Endothelial cell of umbilical vein (primary cell): ENCODE results near the gene GULP1. TPM values are rescaled to one million over a fixed set of nuclear protein-coding genes. Genes with fewer than 3 reads are reported as not detected.

Experiments used
- BruUV-seq: library from RNA; stranded (reverse); fragments of 400-500 nt; replicated peaks from 2 replicates; lab custom pipeline; 2021; lab: Mats Ljungman, UMichigan
- CTCF ChIA-PET: fragments of 300-600, 350-600 bp; sonication (Branson Sonifier 250); formaldehyde crosslinking; loops from one replicate; lab custom pipeline; 2021; ENCODE audit warnings: antibody characterized with exemption, inconsistent platforms; lab: Charles Lee
- POLR2A ChIA-PET: fragments of 300-600, 350-600 bp; sonication (Branson Sonifier 250); formaldehyde crosslinking; loops from one replicate; lab custom pipeline; 2021; ENCODE audit warnings: antibody characterized with exemption, inconsistent platforms; lab: Charles Lee
- DNase-seq: peaks from one replicate; pipeline ENCODE4 v3.0.0-alpha.2; 2011; ENCODE audit warnings: low read depth, low spot score
- FAIRE-seq: peaks from 2 replicates; lab custom pipeline; 2011; peaks lifted over from hg19 to GRCh38; lab: Jason Lieb, UNC
- H2AFZ ChIP-seq: 2 replicates; pipeline ENCODE4 v1.6.0; 2012; ENCODE audit warnings: low read depth, low read length, control low read depth, inconsistent platforms
- H3K27ac ChIP-seq: 2 replicates; pipeline ENCODE4 v1.5.1; 2011; ENCODE audit warnings: low read depth, mild to moderate bottlenecking, control low read depth, low read length, moderate library complexity; ENCODE audit not compliant: insufficient read depth
- H3K27me3 ChIP-seq, 2 experiments: 2 replicates each; pipeline versions ENCODE4 v1.6.0 to v1.6.1; 2011; ENCODE audit warnings: low read length in 2 of 2, mixed read lengths in 1 of 2; ENCODE audit not compliant: control insufficient read depth in 2 of 2, insufficient read depth in 2 of 2
- H3K36me3 ChIP-seq, 2 experiments: 2 replicates in 1 of 2; 3 replicates in 1 of 2; pipeline ENCODE4 v1.5.1; 2011; ENCODE audit warnings: low read length in 2 of 2, mild to moderate bottlenecking in 1 of 2, moderate library complexity in 1 of 2; ENCODE audit not compliant: control insufficient read depth in 2 of 2, insufficient read depth in 2 of 2; ENCODE audit errors: extremely low read depth in 1 of 2
- H3K4me1 ChIP-seq: 3 replicates; pipeline ENCODE4 v1.5.1; 2011; ENCODE audit warnings: mild to moderate bottlenecking, low read length; ENCODE audit not compliant: control insufficient read depth, insufficient read depth; ENCODE audit errors: extremely low read depth
- H3K4me2 ChIP-seq: 2 replicates; pipeline ENCODE4 v1.6.1; 2011; ENCODE audit warnings: low read length, control low read depth, mixed read lengths; ENCODE audit not compliant: insufficient read depth
- H3K4me3 ChIP-seq, 3 experiments: fragments of 200-600 bp in 1 of 3; sonication (generic), shearing (Covaris generic) in 1 of 3; replicated peaks in 1 of 3; 2 replicates each; pipeline ENCODE4 v1.5.1; 2011 to 2016; ENCODE audit warnings: control low read depth in 3 of 3, low read length in 3 of 3, mild to moderate bottlenecking in 2 of 3, inconsistent platforms in 1 of 3, low read depth in 1 of 3, moderate library complexity in 1 of 3; ENCODE audit not compliant: insufficient read depth in 1 of 3
- H3K79me2 ChIP-seq: 2 replicates; pipeline ENCODE4 v1.6.0; 2012; ENCODE audit warnings: low read length, inconsistent platforms; ENCODE audit not compliant: control insufficient read depth, insufficient read depth
- H3K9ac ChIP-seq: replicated peaks from 2 replicates; pipeline ENCODE3; 2011; ENCODE audit warnings: low read length, control low read depth; ENCODE audit not compliant: insufficient read depth; ENCODE audit errors: extremely low read depth
- H3K9me1 ChIP-seq: replicated peaks from 3 replicates; pipeline ENCODE4 v1.6.0; 2011; ENCODE audit warnings: mild to moderate bottlenecking, low read length; ENCODE audit not compliant: control insufficient read depth, insufficient read depth; ENCODE audit errors: extremely low read depth
- H3K9me3 ChIP-seq: replicated peaks from 2 replicates; pipeline ENCODE4 v1.5.1; 2012; ENCODE audit warnings: low read length, inconsistent platforms; ENCODE audit not compliant: control insufficient read depth, insufficient read depth
- H4K20me1 ChIP-seq: replicated peaks from 2 replicates; pipeline ENCODE3; 2011; ENCODE audit warnings: mild to moderate bottlenecking, low read length; ENCODE audit not compliant: control insufficient read depth, insufficient read depth; ENCODE audit errors: extremely low read depth
- CTCF ChIP-seq, 2 donors: IDR thresholded peaks; 1 replicate in 1 of 2; 2 replicates in 1 of 2; pipeline ENCODE4 v1.5.1; 2011; ENCODE audit warnings: low read length in 2 of 2, mild to moderate bottlenecking in 2 of 2, moderate library complexity in 2 of 2, control low read depth in 1 of 2, inconsistent platforms in 1 of 2, low read depth in 1 of 2; ENCODE audit not compliant: insufficient read depth in 1 of 2; ENCODE audit errors: extremely low read depth in 1 of 2
- FOS ChIP-seq: IDR thresholded peaks from 2 replicates; pipeline ENCODE4 v1.6.1; 2011; ENCODE audit warnings: mild to moderate bottlenecking, low read length, moderate library complexity, borderline replicate concordance; ENCODE audit not compliant: insufficient read depth
- GATA2 ChIP-seq: IDR thresholded peaks from 2 replicates; pipeline ENCODE4 v1.7.0; 2011; ENCODE audit warnings: low read depth, mild to moderate bottlenecking, moderate library complexity, mixed read lengths, low read length; ENCODE audit not compliant: insufficient read length, insufficient read depth
- MYC ChIP-seq: IDR thresholded peaks from one replicate; pipeline ENCODE4 v1.6.1; 2011; ENCODE audit warnings: mild to moderate bottlenecking, low read depth, low read length
- POLR2A ChIP-seq: IDR thresholded peaks from 2 replicates; pipeline ENCODE4 v1.6.1; 2012; ENCODE audit warnings: low read depth, mild to moderate bottlenecking, control low read depth, low read length
- POLR2AphosphoS5 ChIP-seq: IDR thresholded peaks from 2 replicates; pipeline ENCODE4 v1.6.1; 2012; ENCODE audit warnings: low read depth, mild to moderate bottlenecking, control low read depth, low read length, moderate library complexity; ENCODE audit not compliant: insufficient read depth
- dilution Hi-C: fragments of 300-500 bp; cut with MboI; formaldehyde crosslinking; loops from one replicate; pipeline ENCODE4 v1.15.0; 2019; ENCODE audit warnings: low sequenced_read_pairs; ENCODE audit not compliant: extremely low pct_ligation_motif_present
- intact Hi-C: fragments of 100-400 bp; cut with micrococcal nuclease; formaldehyde crosslinking; loops from one replicate; pipeline ENCODE4 v1.10.0; 2022
- polyA plus RNA-seq, 4 experiments: library from polyadenylated mRNA; depleted of rRNA in 3 of 4; stranded (reverse) in 3 of 4; unstranded in 1 of 4; fragments of >200 nt; gene quantifications; 2 replicates each; pipeline versions ENCODE4 v1.2.1 to v1.2.3, GENCODE V29; 2011 to 2012; ENCODE audit warnings: missing spikeins in 1 of 4
- total RNA-seq: library from RNA; stranded (reverse); gene quantifications from 2 replicates; pipeline ENCODE4 v1.2.3, GENCODE V29; 2021

Gene GULP1
- total and polyA plus RNA-seq, 2 donors (not counting 3 experiments of a cell fraction or from before 2014, with no cell fraction given): 24.4 to 53.8 TPM

- BruUV-seq: no TSS peak
- H3K4me2 ChIP-seq: no peak overlapping the region
- intact Hi-C loops (loop anchor here (2.0 kb wide), 1 partner anchor 36 kb away; no protein-coding TSS in a partner anchor), dilution Hi-C loops (no loop called here)
- H3K27me3 ChIP-seq: no peaks in the 10 kb centered on the region
- no peaks in the 10 kb centered on the region for H3K9me1 ChIP-seq
- TF ChIP-seq CTCF (IDR thresholded peaks at IDR 0.05; ENCODE audit: extremely low read depth in 1 of 2, insufficient read depth in 1 of 2, low read depth in 1 of 2, low read length in 2 of 2) (no peak), FOS (no peak), GATA2 (no peak), POLR2AphosphoS5 (no peak), MYC (no peak), POLR2A (no peak)
- H3K79me2 ChIP-seq: peaks cover 21% of the 10 kb centered on the region
- ChIA-PET POLR2A (no interaction called here), CTCF (interaction anchor here (0.7 kb wide), 1 partner anchor 1602 kb away, joined by 3 read pairs; no protein-coding TSS in a partner anchor)
- H3K4me1 ChIP-seq: peaks cover 7% of the 10 kb centered on the region
- no peak overlapping the region for H2AFZ ChIP-seq
- no peak overlapping the region for H3K27ac ChIP-seq
- no peak overlapping the region for H3K4me3 ChIP-seq
- H3K9me3 ChIP-seq: no peaks in the 10 kb centered on the region
- H3K36me3 ChIP-seq: no peaks in the 10 kb centered on the region
- FAIRE-seq (no peak), DNase-seq (no peak)
- H3K9ac ChIP-seq: no peak overlapping the region
- no peaks in the 10 kb centered on the region for H4K20me1 ChIP-seq
Observed at GRCh38 chr2:188332619-188333018, 40.9 kb downstream of the GULP1 start.
